Activated T-cell treated with anti-CD3 and anti-CD28 coated beads for 24 hours (primary cell): ENCODE results near the gene RPS3.

Source experiments
- DNase-seq: peaks from one replicate; pipeline ENCODE4 v3.0.0-alpha.2; 2020; ENCODE audit warnings: low read depth

RPS3 gene

GRCh38 chr11:75420224-75421034, 21.1 kb downstream of the RPS3 start:
- DNase-seq, result no peak

GRCh38 chr11:75421035-75421602, 21.8 kb downstream of the RPS3 start:
- DNase-seq, result no peak

- DNase-seq, result no peak
Observed at GRCh38 chr11:75421902-75422247, 22.6 kb downstream of the RPS3 start.

- DNase-seq, result no peak
Observed at GRCh38 chr11:75422248-75423231, 23.2 kb downstream of the RPS3 start.

- DNase-seq, result no peak
Observed at GRCh38 chr11:75423721-75424120, 24.4 kb downstream of the RPS3 start.

GRCh38 chr11:75424396-75424795, 25.1 kb downstream of the RPS3 start:
- no peak for DNase-seq

GRCh38 chr11:75425422-75425821, 26.1 kb downstream of the RPS3 start:
- DNase-seq, result no peak

- no peak for DNase-seq
Observed at GRCh38 chr11:75426720-75427086, 27.4 kb downstream of the RPS3 start.

- no peak for DNase-seq
Observed at GRCh38 chr11:75427181-75427580, 27.9 kb downstream of the RPS3 start.

- peak; percentile 66 for DNase-seq
Observed at GRCh38 chr11:75428281-75428724, 29.0 kb downstream of the RPS3 start.

- no peak for DNase-seq
Observed at GRCh38 chr11:75428989-75429640, 29.8 kb downstream of the RPS3 start.

GRCh38 chr11:75429641-75429901, 30.3 kb downstream of the RPS3 start:
- no peak for DNase-seq

- DNase-seq, result peak; percentile 43
Observed at GRCh38 chr11:75429902-75430713, 30.8 kb downstream of the RPS3 start.

GRCh38 chr11:75430714-75431532, 31.6 kb downstream of the RPS3 start:
- no peak for DNase-seq

GRCh38 chr11:75431533-75432525, 32.5 kb downstream of the RPS3 start:
- DNase-seq, result no peak

GRCh38 chr11:75432911-75433321, 33.6 kb downstream of the RPS3 start, which contains the start of gene KLHL35:
Gene KLHL35 (minus strand): TSS chr11:75433203. CDS start chr11:75430629, 2,574 bp downstream.
- DNase-seq, result no peak

GRCh38 chr11:75433443-75433842, 34.1 kb downstream of the RPS3 start:
- no peak for DNase-seq

GRCh38 chr11:75434051-75434450, 34.7 kb downstream of the RPS3 start:
- no peak for DNase-seq

GRCh38 chr11:75434886-75435570, 35.7 kb downstream of the RPS3 start:
- DNase-seq, result no peak
